ENCODE results near the gene CNTN3.

DNA sequence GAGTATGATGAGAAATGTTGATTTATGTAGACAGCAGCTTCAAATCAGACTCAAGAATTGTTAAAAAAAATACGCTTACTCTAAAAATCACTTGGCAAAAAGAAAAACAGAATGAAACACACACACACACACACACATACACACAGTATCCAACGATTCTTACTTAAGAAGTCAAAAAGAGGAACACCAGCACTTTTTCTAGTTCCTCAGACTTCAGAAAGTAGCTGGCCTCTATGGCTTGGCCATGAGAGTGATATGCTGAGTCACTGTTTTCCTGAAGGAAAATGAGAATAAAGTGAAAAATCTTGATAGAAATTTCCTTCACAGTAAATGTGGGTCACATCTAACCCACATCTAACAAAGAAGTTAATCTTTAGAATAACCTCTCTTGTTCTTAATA, 22.1 kb downstream of the CNTN3 start:
- TF ChIP-seq WIZ (CRISPR knock-in tag; IDR thresholded peaks at IDR 0.05): no peak
- no peak for TF ChIP-seq CCAR2 (optimal IDR thresholded peaks at IDR 0.05; ENCODE audit: low read depth, low read length)
- no peak for TF ChIP-seq ZBTB44 (CRISPR knock-in tag; IDR thresholded peaks at IDR 0.05)
- no peak for TF ChIP-seq THAP7 (CRISPR knock-in tag; IDR thresholded peaks at IDR 0.05)
- no peak for TF ChIP-seq ZNF260 (CRISPR knock-in tag; IDR thresholded peaks at IDR 0.05; ENCODE audit: borderline replicate concordance, low read depth)
- no peak for TF ChIP-seq POLR2A (IDR thresholded peaks at IDR 0.05; ENCODE audit: insufficient read depth in 1 of 2, low read depth in 2 of 2, low read length in 2 of 2)
- no peak for TF ChIP-seq SSRP1 (CRISPR knock-in tag; IDR thresholded peaks at IDR 0.05)
- no peak for TF ChIP-seq POLR2AphosphoS5 (IDR thresholded peaks at IDR 0.05; ENCODE audit: low read depth, low read length)
- TF ChIP-seq FOXP1 (IDR thresholded peaks at IDR 0.05): no peak
- no peak for TF ChIP-seq FOXP1 (CRISPR knock-in tag; IDR thresholded peaks at IDR 0.05)

All from HepG2 (cell line).